GM12874 (cell line): ENCODE results near the gene HOXD10.

ENCODE experiments used
- CTCF ChIP-seq: IDR thresholded peaks from 2 replicates; pipeline ENCODE4 v1.5.1; 2011; ENCODE audit warnings: low read depth, mild to moderate bottlenecking, control low read depth, low read length, moderate library complexity; ENCODE audit not compliant: insufficient read depth

The HOXD10 gene

GRCh38 chr2:176094349-176094748, 22.2 kb upstream of the HOXD10 start:
- no peak for TF ChIP-seq CTCF

GRCh38 chr2:176095421-176095820, 21.2 kb upstream of the HOXD10 start:
- no peak for TF ChIP-seq CTCF

GRCh38 chr2:176096243-176096985, 20.2 kb upstream of the HOXD10 start:
- TF ChIP-seq CTCF = no peak

- peak; percentile 92 for TF ChIP-seq CTCF
These were observed 19.4 kb upstream of the HOXD10 start for GRCh38 chr2:176096986-176097819.

GRCh38 chr2:176097820-176098365, 18.7 kb upstream of the HOXD10 start:
- TF ChIP-seq CTCF = no peak

GRCh38 chr2:176098366-176099158, 18.0 kb upstream of the HOXD10 start:
- no peak for TF ChIP-seq CTCF
